Activated naive CD8-positive, alpha-beta T cell treated with anti-CD3 and anti-CD28 coated beads, Interleukin-2, amount 10 ng/mL, durations not matched to agents 7 days and 5 days (primary cell): ENCODE data around the gene PPRC1. TPM values are rescaled to one million over a fixed set of nuclear protein-coding genes. Genes with fewer than 3 reads are reported as not detected.
"Not testable (repeated sequence)": the region's sequence is repeated elsewhere in the genome, so short reads cannot be mapped to it uniquely, and the experiment has no call there.

ENCODE experiments used
- ATAC-seq: fragments of 150-1000 bp; cut with Tn5 transposase; one replicate; pipeline ENCODE4 v1.10.0; 2021; ENCODE audit warnings: low read depth, moderate library complexity
- POLR2A ChIA-PET: fragments of 350-600 bp; sonication (Branson Sonifier 250); formaldehyde crosslinking; loops from one replicate; lab custom pipeline; 2021; ENCODE audit warnings: antibody characterized with exemption; lab: Charles Lee
- DNase-seq: peaks from one replicate; pipeline ENCODE4 v3.0.0; 2021
- H3K27ac Mint-ChIP-seq: one replicate; pipeline ENCODE4 v1.8.0; 2022; ENCODE audit warnings: mild to moderate bottlenecking, mixed read lengths
- H3K27me3 Mint-ChIP-seq: one replicate; pipeline ENCODE4 v1.8.0; 2022; ENCODE audit warnings: mild to moderate bottlenecking, moderate library complexity, mixed read lengths
- H3K36me3 Mint-ChIP-seq: one replicate; pipeline ENCODE4 v1.8.0; 2021; ENCODE audit warnings: mild to moderate bottlenecking, mixed read lengths
- H3K4me1 Mint-ChIP-seq: one replicate; pipeline ENCODE4 v1.8.0; 2021; ENCODE audit warnings: mixed read lengths
- H3K4me3 Mint-ChIP-seq: one replicate; pipeline ENCODE4 v1.8.0; 2022; ENCODE audit warnings: mild to moderate bottlenecking, moderate library complexity, mixed read lengths
- H3K9me3 Mint-ChIP-seq: one replicate; pipeline ENCODE4 v1.8.0; 2021; ENCODE audit warnings: mixed read lengths
- total RNA-seq, 2 experiments: library from RNA; stranded (reverse); gene quantifications; one replicate each; pipeline ENCODE4 v1.2.3, GENCODE V29; 2021

PPRC1 gene
- total RNA-seq, 2 experiments from 2014 or later, result 46.4 to 47.4 TPM

- Mint-ChIP-seq H3K9me3 (no peaks in the 10 kb centered on the region), H3K4me3 (no peak overlapping the region), H3K27me3 (no peaks in the 10 kb centered on the region), H3K27ac (peak overlapping the region; percentile 34), H3K36me3 (peaks cover 28% of the 10 kb centered on the region), H3K4me1 (peaks cover 17% of the 10 kb centered on the region)
- no peak for DNase-seq
- ATAC-seq, result no peak
- POLR2A ChIA-PET, result interaction anchor here (0.7 kb wide), 1 partner anchor 204 kb away, joined by 7 read pairs; no protein-coding TSS in a partner anchor
These were observed 26.3 kb downstream of the PPRC1 start for GRCh38 chr10:102159051-102159597.

DNA sequence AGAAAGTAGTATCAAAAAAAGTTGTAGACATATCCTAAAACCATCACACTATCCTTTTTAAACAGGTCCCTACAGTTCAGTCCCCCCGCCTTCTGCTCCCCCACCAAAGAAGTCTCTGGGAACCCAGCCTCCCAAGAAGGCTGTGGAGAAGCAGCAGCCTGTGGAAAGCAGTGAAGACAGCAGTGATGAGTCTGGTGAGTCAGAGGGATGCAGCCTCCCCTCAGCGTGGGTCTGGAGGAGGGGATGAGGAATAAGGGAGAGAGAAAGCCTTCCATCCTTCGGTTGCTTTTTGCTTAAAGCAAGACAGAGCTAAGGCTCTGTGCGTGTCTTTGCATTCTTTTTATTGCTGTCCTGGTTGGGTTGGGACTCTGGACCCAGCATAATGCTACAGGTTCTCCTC, 27.0 kb downstream of the PPRC1 start:
- H3K36me3 Mint-ChIP-seq, result peaks cover 25% of the 10 kb centered on the region
- H3K27me3 Mint-ChIP-seq, result no peaks in the 10 kb centered on the region
- no peak overlapping the region for H3K27ac Mint-ChIP-seq
- peaks cover 12% of the 10 kb centered on the region for H3K4me1 Mint-ChIP-seq
- no peak for ATAC-seq
- H3K9me3 Mint-ChIP-seq, result no peaks in the 10 kb centered on the region
- POLR2A ChIA-PET, result no interaction called here
- no peak for DNase-seq
- no peak overlapping the region for H3K4me3 Mint-ChIP-seq

- DNase-seq (no peak), ATAC-seq (no peak)
- peaks cover 16% of the 10 kb centered on the region for H3K36me3 Mint-ChIP-seq
- H3K27me3 Mint-ChIP-seq, result no peaks in the 10 kb centered on the region
- no peak overlapping the region for H3K4me3 Mint-ChIP-seq
- POLR2A ChIA-PET, result no interaction called here
- H3K4me1 Mint-ChIP-seq, result peaks cover 4% of the 10 kb centered on the region
- no peak overlapping the region for H3K27ac Mint-ChIP-seq
- no peaks in the 10 kb centered on the region for H3K9me3 Mint-ChIP-seq
These were observed 30.6 kb downstream of the PPRC1 start for GRCh38 chr10:102163342-102163989.

- no peak for ATAC-seq
- peaks cover 6% of the 10 kb centered on the region for H3K4me1 Mint-ChIP-seq
These were observed 35.0 kb downstream of the PPRC1 start for GRCh38 chr10:102167861-102168260.

DNA sequence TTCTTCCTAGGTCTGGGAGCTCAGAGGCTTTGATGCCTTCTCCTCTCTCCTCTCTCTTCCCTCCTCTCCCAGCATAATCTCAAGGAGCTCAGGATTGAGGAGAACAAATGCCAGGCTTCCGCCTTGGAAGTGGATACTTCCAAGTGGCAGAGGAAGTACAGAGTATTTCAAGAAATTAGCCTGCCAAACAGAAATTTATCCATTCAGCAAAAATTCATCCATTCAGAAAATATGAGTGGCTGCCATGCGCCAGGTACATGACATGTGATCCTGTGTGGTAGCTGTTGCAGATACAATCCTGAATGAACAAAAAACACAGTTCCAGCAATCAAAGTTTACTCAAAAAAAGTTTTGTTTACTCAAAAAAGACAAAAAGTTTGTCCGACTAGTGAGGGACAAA, 37.8 kb downstream of the PPRC1 start:
- no peak for DNase-seq
- Mint-ChIP-seq H3K9me3 (no peaks in the 10 kb centered on the region), H3K36me3 (no peaks in the 10 kb centered on the region), H3K27me3 (no peaks in the 10 kb centered on the region), H3K4me1 (peaks cover 4% of the 10 kb centered on the region), H3K27ac (no peak overlapping the region), H3K4me3 (peak overlapping the region; percentile 35)
- POLR2A ChIA-PET, result no interaction called here
- no peak for ATAC-seq

More at GRCh38 chr10:102167861-102168260, 35.0 kb downstream of the PPRC1 start:
- POLR2A ChIA-PET, result no interaction called here
- no peak for DNase-seq
- Mint-ChIP-seq H3K27ac (no peak overlapping the region), H3K4me3 (no peak overlapping the region), H3K27me3 (no peaks in the 10 kb centered on the region), H3K36me3 (no peaks in the 10 kb centered on the region), H3K9me3 (no peaks in the 10 kb centered on the region)

DNA sequence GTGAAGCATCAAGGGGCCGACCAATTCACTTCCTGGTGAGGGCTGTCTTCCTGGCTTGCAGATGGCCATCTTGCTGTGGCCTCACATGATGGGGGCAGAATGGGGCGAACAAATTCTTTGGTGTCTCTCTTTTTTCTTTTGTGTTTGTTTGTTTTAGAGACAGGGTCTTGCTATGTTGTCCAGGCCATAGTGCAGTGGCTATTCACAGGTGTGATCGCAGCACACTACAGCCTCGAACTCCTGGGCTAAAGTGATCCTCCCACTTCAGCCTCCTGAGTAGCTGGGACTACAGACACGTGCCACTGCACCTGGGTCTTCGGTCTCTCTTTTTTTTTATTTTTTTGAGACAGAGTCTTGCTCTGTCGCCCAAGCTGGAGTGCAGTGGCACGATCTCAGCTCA, 39.4 kb downstream of the PPRC1 start:
- Mint-ChIP-seq H3K9me3 (no peaks in the 10 kb centered on the region), H3K27me3 (no peaks in the 10 kb centered on the region), H3K4me3 (no peak overlapping the region), H3K27ac (no peak overlapping the region), H3K36me3 (no peaks in the 10 kb centered on the region), H3K4me1 (peaks cover 4% of the 10 kb centered on the region)
- ATAC-seq (no peak), DNase-seq (no peak)
- POLR2A ChIA-PET, result interaction anchor here (0.5 kb wide), 1 partner anchor 36 kb away, joined by 4 read pairs; no protein-coding TSS in a partner anchor

- no peak for ATAC-seq
- no peaks in the 10 kb centered on the region for H3K36me3 Mint-ChIP-seq
- no peak overlapping the region for H3K4me3 Mint-ChIP-seq
- DNase-seq, result no peak
- no peaks in the 10 kb centered on the region for H3K27me3 Mint-ChIP-seq
- H3K27ac Mint-ChIP-seq, result no peak overlapping the region
- H3K9me3 Mint-ChIP-seq, result no peaks in the 10 kb centered on the region
- POLR2A ChIA-PET, result no interaction called here
- no peaks in the 10 kb centered on the region for H3K4me1 Mint-ChIP-seq
These were observed 42.6 kb downstream of the PPRC1 start for GRCh38 chr10:102175415-102175814.

GRCh38 chr10:102184606-102185005, 51.8 kb downstream of the PPRC1 start:
- H3K4me1 Mint-ChIP-seq, result peaks cover 16% of the 10 kb centered on the region
- H3K4me3 Mint-ChIP-seq, result no peak overlapping the region
- H3K36me3 Mint-ChIP-seq, result peaks cover 5% of the 10 kb centered on the region
- no peak overlapping the region for H3K27ac Mint-ChIP-seq
- peaks cover 2% of the 10 kb centered on the region for H3K27me3 Mint-ChIP-seq
- DNase-seq, result no peak
- POLR2A ChIA-PET, result no interaction called here
- H3K9me3 Mint-ChIP-seq, result peaks cover 7% of the 10 kb centered on the region
- no peak for ATAC-seq

DNA sequence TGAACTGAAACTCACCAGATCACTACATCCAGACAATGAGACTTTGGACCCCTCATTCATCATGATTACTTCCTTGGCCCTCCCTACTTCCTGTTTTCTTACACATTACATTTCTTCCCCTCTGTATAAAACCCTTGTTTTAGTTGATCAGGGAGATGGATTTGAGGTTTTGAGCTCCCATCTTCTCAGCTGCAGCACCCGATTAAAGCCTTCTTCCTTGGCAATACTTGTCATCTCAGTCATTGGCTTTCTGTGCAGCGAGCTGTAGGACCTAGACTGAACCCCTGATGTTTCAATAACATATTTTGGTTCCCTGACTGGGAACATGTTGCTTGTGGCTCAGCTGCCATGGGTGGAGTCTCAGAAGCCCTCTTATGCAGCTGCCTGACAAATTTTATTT, 52.4 kb downstream of the PPRC1 start:
- H3K27me3 Mint-ChIP-seq, result peaks cover 2% of the 10 kb centered on the region
- no peak for DNase-seq
- H3K36me3 Mint-ChIP-seq, result peaks cover 7% of the 10 kb centered on the region
- peaks cover 19% of the 10 kb centered on the region for H3K4me1 Mint-ChIP-seq
- H3K27ac Mint-ChIP-seq, result no peak overlapping the region
- ATAC-seq, result no peak
- POLR2A ChIA-PET, result no interaction called here
- H3K4me3 Mint-ChIP-seq, result no peak overlapping the region
- peaks cover 7% of the 10 kb centered on the region for H3K9me3 Mint-ChIP-seq

GRCh38 chr10:102185811-102186527, 53.1 kb downstream of the PPRC1 start:
- ATAC-seq, result no peak
- H3K27ac Mint-ChIP-seq, result no peak overlapping the region
- no peak for DNase-seq

DNA sequence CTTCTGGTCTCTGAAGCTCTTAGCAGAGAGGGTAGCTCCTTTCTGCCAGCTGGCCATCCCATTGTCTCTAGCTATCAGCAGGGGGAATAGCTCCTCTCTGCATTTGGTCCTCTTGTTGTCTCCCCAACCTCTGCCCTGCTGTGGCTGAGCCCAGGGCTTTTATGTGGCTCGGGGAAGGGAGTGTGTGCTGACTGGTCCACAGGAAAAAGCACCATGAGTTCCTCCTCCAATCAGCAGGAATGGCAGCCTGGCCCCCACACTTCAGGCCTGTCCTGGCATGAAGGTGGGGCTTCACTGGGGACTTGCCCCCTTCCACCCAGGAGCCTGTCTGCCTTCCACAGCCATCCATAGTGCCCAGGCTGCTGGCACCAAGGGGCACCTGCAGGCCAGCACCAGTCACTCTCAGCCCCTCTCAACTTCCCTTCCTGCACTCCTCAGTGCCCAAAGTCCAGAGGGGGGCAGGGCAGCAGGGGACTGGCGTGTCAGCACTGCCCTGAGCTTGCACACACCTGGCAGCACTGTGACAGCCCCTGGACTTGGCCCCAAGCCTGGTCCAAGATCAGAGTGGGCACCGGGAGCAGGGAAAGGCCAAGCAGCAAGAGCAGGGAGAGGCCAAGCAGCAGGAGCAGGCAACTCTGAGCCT, 55.6 kb downstream of the PPRC1 start:
- POLR2A ChIA-PET, result interaction anchor here (0.7 to 1.2 kb wide), 7 partner anchors 19 to 262 kb away, joined by 3 to 4 read pairs (median 3); partner anchors contain the start of gene GBF1
- Mint-ChIP-seq H3K27me3 (peaks cover 2% of the 10 kb centered on the region), H3K4me3 (no peak overlapping the region), H3K36me3 (peaks cover 23% of the 10 kb centered on the region), H3K27ac (peak overlapping the region; percentile 94), H3K4me1 (peaks cover 19% of the 10 kb centered on the region), H3K9me3 (peaks cover 19% of the 10 kb centered on the region)
- DNase-seq (peak; percentile 34), ATAC-seq (peak; percentile 16)

More at GRCh38 chr10:102185811-102186527, 53.1 kb downstream of the PPRC1 start:
- POLR2A ChIA-PET, result interaction anchor here (1.2 kb wide), 1 partner anchor 45 kb away, joined by 3 read pairs; no protein-coding TSS in a partner anchor
- Mint-ChIP-seq H3K9me3 (peaks cover 7% of the 10 kb centered on the region), H3K4me1 (peaks cover 19% of the 10 kb centered on the region), H3K4me3 (no peak overlapping the region), H3K27me3 (peaks cover 2% of the 10 kb centered on the region), H3K36me3 (peaks cover 9% of the 10 kb centered on the region)

GRCh38 chr10:102188941-102189898, 56.4 kb downstream of the PPRC1 start:
- H3K4me1 Mint-ChIP-seq, result peaks cover 19% of the 10 kb centered on the region
- H3K27me3 Mint-ChIP-seq, result not testable (repeated sequence)
- peak overlapping the region; percentile 64 for H3K4me3 Mint-ChIP-seq
- ATAC-seq (peak; percentile 73), DNase-seq (peak; percentile 41)
- POLR2A ChIA-PET, result interaction anchor here (0.6 to 1.2 kb wide), 10 partner anchors 20 to 1472 kb away, joined by 3 to 4 read pairs (median 3); partner anchors contain the start of gene GBF1
- peaks cover 24% of the 10 kb centered on the region for H3K36me3 Mint-ChIP-seq
- H3K27ac Mint-ChIP-seq, result peak overlapping the region; percentile 94
- peaks cover 20% of the 10 kb centered on the region for H3K9me3 Mint-ChIP-seq
